ENCODE data around the gene CEP63.

Gene CEP63

GRCh38 chr3:134477002-134477401 lies 8.9 kb upstream of the CEP63 start:
- no peaks in the 10 kb centered on the region for H3K27me3 ChIP-seq (replicated peaks in 2 of 5; ENCODE audit: control insufficient read depth in 4 of 5, insufficient read depth in 5 of 5, low read length in 4 of 5)
- peaks cover 15 to 56% (median 44%) of the 10 kb centered on the region in 4 experiments for H3K36me3 ChIP-seq (ENCODE audit: control insufficient read depth in 4 of 4, insufficient read depth in 4 of 4, low read length in 3 of 4)
- DNase-seq = no peak
- no peak overlapping the region for H3K27ac ChIP-seq (ENCODE audit: insufficient read depth in 1 of 2, low read depth in 1 of 2, low read length in 2 of 2, poor library complexity in 1 of 2, severe bottlenecking in 2 of 2)
- no peaks in the 10 kb centered on the region for H3K9me3 ChIP-seq (ENCODE audit: control extremely low read depth in 1 of 5, control insufficient read depth in 4 of 5, insufficient read depth in 2 of 5, low read depth in 1 of 5, low read length in 4 of 5)
- POLR2A ChIA-PET = no interaction called here
- CTCF ChIA-PET = interaction anchor here (1.1 to 8.7 kb wide), 11 partner anchors 7 to 265 kb away, joined by 3 to 244 read pairs (median 4); no protein-coding TSS in a partner anchor
- no peak overlapping the region for H3K4me3 ChIP-seq (ENCODE audit: control insufficient read depth in 1 of 7, extremely low read depth in 1 of 7, insufficient read depth in 4 of 7, low read depth in 2 of 7, low read length in 6 of 7)
- peaks cover 0 to 2% (median 0%) of the 10 kb centered on the region in 4 experiments for H3K4me1 ChIP-seq (ENCODE audit: control extremely low read depth in 1 of 4, control insufficient read depth in 4 of 4, insufficient read depth in 4 of 4, low read length in 3 of 4)
- WGBS (ENCODE audit: insufficient coverage) = 99% methylated on average over 5 of the region's 6 CpGs

- CTCF ChIA-PET = interaction anchor here (0.7 to 8.7 kb wide), 9 partner anchors 11 to 266 kb away, joined by 3 to 244 read pairs (median 4); no protein-coding TSS in a partner anchor
- Histone ChIP-seq H3K4me1 (ENCODE audit: control extremely low read depth in 1 of 4, control insufficient read depth in 4 of 4, insufficient read depth in 4 of 4, low read length in 3 of 4) (peaks cover 4 to 11% (median 5%) of the 10 kb centered on the region in 4 experiments), H3K9me3 (ENCODE audit: control extremely low read depth in 1 of 5, control insufficient read depth in 4 of 5, insufficient read depth in 2 of 5, low read depth in 1 of 5, low read length in 4 of 5) (no peaks in the 10 kb centered on the region), H3K4me3 (ENCODE audit: control insufficient read depth in 1 of 7, extremely low read depth in 1 of 7, insufficient read depth in 4 of 7, low read depth in 2 of 7, low read length in 6 of 7) (no peak overlapping the region), H3K27ac (ENCODE audit: insufficient read depth in 1 of 2, low read depth in 1 of 2, low read length in 2 of 2, poor library complexity in 1 of 2, severe bottlenecking in 2 of 2) (no peak overlapping the region), H3K36me3 (ENCODE audit: control insufficient read depth in 4 of 4, insufficient read depth in 4 of 4, low read length in 3 of 4) (peaks cover 17 to 64% (median 45%) of the 10 kb centered on the region in 4 experiments), H3K27me3 (replicated peaks in 2 of 5; ENCODE audit: control insufficient read depth in 4 of 5, insufficient read depth in 5 of 5, low read length in 4 of 5) (no peaks in the 10 kb centered on the region)
- POLR2A ChIA-PET = no interaction called here
- no peak for DNase-seq
- no CpG with 5 or more reads among the region's 2 CpGs for WGBS (ENCODE audit: insufficient coverage)
These were observed 7.9 kb upstream of the CEP63 start for GRCh38 chr3:134477938-134478337.

- no peaks in the 10 kb centered on the region for H3K9me3 ChIP-seq (ENCODE audit: control extremely low read depth in 1 of 5, control insufficient read depth in 4 of 5, insufficient read depth in 2 of 5, low read depth in 1 of 5, low read length in 4 of 5)
- WGBS (ENCODE audit: insufficient coverage) = 100% methylated on average over 2 of the region's 3 CpGs
- peaks cover 17 to 64% (median 45%) of the 10 kb centered on the region in 4 experiments for H3K36me3 ChIP-seq (ENCODE audit: control insufficient read depth in 4 of 4, insufficient read depth in 4 of 4, low read length in 3 of 4)
- H3K27ac ChIP-seq (ENCODE audit: insufficient read depth in 1 of 2, low read depth in 1 of 2, low read length in 2 of 2, poor library complexity in 1 of 2, severe bottlenecking in 2 of 2) = no peak overlapping the region
- CTCF ChIA-PET = interaction anchor here (0.6 to 6.5 kb wide), 10 partner anchors 9 to 268 kb away, joined by 3 to 30 read pairs (median 6); no protein-coding TSS in a partner anchor
- DNase-seq = no peak
- H3K27me3 ChIP-seq (replicated peaks in 2 of 5; ENCODE audit: control insufficient read depth in 4 of 5, insufficient read depth in 5 of 5, low read length in 4 of 5) = no peaks in the 10 kb centered on the region
- POLR2A ChIA-PET = no interaction called here
- peaks cover 21 to 32% (median 28%) of the 10 kb centered on the region in 4 experiments for H3K4me1 ChIP-seq (ENCODE audit: control extremely low read depth in 1 of 4, control insufficient read depth in 4 of 4, insufficient read depth in 4 of 4, low read length in 3 of 4)
- no peak overlapping the region for H3K4me3 ChIP-seq (ENCODE audit: control insufficient read depth in 1 of 7, extremely low read depth in 1 of 7, insufficient read depth in 4 of 7, low read depth in 2 of 7, low read length in 6 of 7)
These were observed 5.3 kb upstream of the CEP63 start for GRCh38 chr3:134480546-134480945.

GRCh38 chr3:134481166-134481565 lies 4.7 kb upstream of the CEP63 start:
- H3K4me1 ChIP-seq (ENCODE audit: control extremely low read depth in 1 of 4, control insufficient read depth in 4 of 4, insufficient read depth in 4 of 4, low read length in 3 of 4) = peaks cover 21 to 32% (median 28%) of the 10 kb centered on the region in 4 experiments
- 100% methylated on average over 1 of the region's 1 CpG for WGBS (ENCODE audit: insufficient coverage)
- CTCF ChIA-PET = interaction anchor here (0.6 to 6.5 kb wide), 10 partner anchors 8 to 269 kb away, joined by 3 to 34 read pairs (median 8); no protein-coding TSS in a partner anchor
- peaks cover 17 to 60% (median 44%) of the 10 kb centered on the region in 4 experiments for H3K36me3 ChIP-seq (ENCODE audit: control insufficient read depth in 4 of 4, insufficient read depth in 4 of 4, low read length in 3 of 4)
- DNase-seq = peak in 2 of 3 donors; percentile 44 to 46
- no peak overlapping the region for H3K27ac ChIP-seq (ENCODE audit: insufficient read depth in 1 of 2, low read depth in 1 of 2, low read length in 2 of 2, poor library complexity in 1 of 2, severe bottlenecking in 2 of 2)
- POLR2A ChIA-PET = no interaction called here
- H3K27me3 ChIP-seq (replicated peaks in 2 of 5; ENCODE audit: control insufficient read depth in 4 of 5, insufficient read depth in 5 of 5, low read length in 4 of 5) = no peaks in the 10 kb centered on the region
- no peak overlapping the region for H3K4me3 ChIP-seq (ENCODE audit: control insufficient read depth in 1 of 7, extremely low read depth in 1 of 7, insufficient read depth in 4 of 7, low read depth in 2 of 7, low read length in 6 of 7)
- H3K9me3 ChIP-seq (ENCODE audit: control extremely low read depth in 1 of 5, control insufficient read depth in 4 of 5, insufficient read depth in 2 of 5, low read depth in 1 of 5, low read length in 4 of 5) = no peaks in the 10 kb centered on the region

GRCh38 chr3:134482622-134483021 lies 3.2 kb upstream of the CEP63 start:
- DNase-seq = no peak
- ChIA-PET POLR2A (no interaction called here), CTCF (interaction anchor here (1.0 to 6.5 kb wide), 9 partner anchors 9 to 270 kb away, joined by 3 to 34 read pairs (median 6); no protein-coding TSS in a partner anchor)
- WGBS (ENCODE audit: insufficient coverage) = 93% methylated on average over 3 of the region's 3 CpGs
- Histone ChIP-seq H3K9me3 (ENCODE audit: control extremely low read depth in 1 of 5, control insufficient read depth in 4 of 5, insufficient read depth in 2 of 5, low read depth in 1 of 5, low read length in 4 of 5) (no peaks in the 10 kb centered on the region), H3K27ac (ENCODE audit: insufficient read depth in 1 of 2, low read depth in 1 of 2, low read length in 2 of 2, poor library complexity in 1 of 2, severe bottlenecking in 2 of 2) (no peak overlapping the region), H3K4me3 (ENCODE audit: control insufficient read depth in 1 of 7, extremely low read depth in 1 of 7, insufficient read depth in 4 of 7, low read depth in 2 of 7, low read length in 6 of 7) (peak overlapping the region in 3 of 7 experiments; percentile 42 to 53 (median 46)), H3K4me1 (ENCODE audit: control extremely low read depth in 1 of 4, control insufficient read depth in 4 of 4, insufficient read depth in 4 of 4, low read length in 3 of 4) (peaks cover 31 to 39% (median 36%) of the 10 kb centered on the region in 4 experiments), H3K27me3 (replicated peaks in 2 of 5; ENCODE audit: control insufficient read depth in 4 of 5, insufficient read depth in 5 of 5, low read length in 4 of 5) (no peaks in the 10 kb centered on the region), H3K36me3 (ENCODE audit: control insufficient read depth in 4 of 4, insufficient read depth in 4 of 4, low read length in 3 of 4) (peaks cover 15 to 45% (median 33%) of the 10 kb centered on the region in 4 experiments)

GRCh38 chr3:134483195-134483900 lies 2.5 kb upstream of the CEP63 start:
- Histone ChIP-seq H3K36me3 (ENCODE audit: control insufficient read depth in 4 of 4, insufficient read depth in 4 of 4, low read length in 3 of 4) (peaks cover 15 to 38% (median 27%) of the 10 kb centered on the region in 4 experiments), H3K27me3 (replicated peaks in 2 of 5; ENCODE audit: control insufficient read depth in 4 of 5, insufficient read depth in 5 of 5, low read length in 4 of 5) (no peaks in the 10 kb centered on the region), H3K27ac (ENCODE audit: insufficient read depth in 1 of 2, low read depth in 1 of 2, low read length in 2 of 2, poor library complexity in 1 of 2, severe bottlenecking in 2 of 2) (peak overlapping the region in 1 of 2 experiments; percentile 37), H3K4me1 (ENCODE audit: control extremely low read depth in 1 of 4, control insufficient read depth in 4 of 4, insufficient read depth in 4 of 4, low read length in 3 of 4) (peaks cover 37 to 44% (median 40%) of the 10 kb centered on the region in 4 experiments), H3K4me3 (ENCODE audit: control insufficient read depth in 1 of 7, extremely low read depth in 1 of 7, insufficient read depth in 4 of 7, low read depth in 2 of 7, low read length in 6 of 7) (peak overlapping the region in 4 of 7 experiments; percentile 32 to 53 (median 44)), H3K9me3 (ENCODE audit: control extremely low read depth in 1 of 5, control insufficient read depth in 4 of 5, insufficient read depth in 2 of 5, low read depth in 1 of 5, low read length in 4 of 5) (no peaks in the 10 kb centered on the region)
- 31% methylated on average over 7 of the region's 7 CpGs for WGBS (ENCODE audit: insufficient coverage)
- peak in 2 of 3 donors; percentile 44 for DNase-seq
- ChIA-PET POLR2A (no interaction called here), CTCF (interaction anchor here (0.7 to 6.5 kb wide), 9 partner anchors 10 to 271 kb away, joined by 3 to 34 read pairs (median 4); no protein-coding TSS in a partner anchor)
